HG02840 (cell line): Measurements from ENCODE around the gene PRRT1B.
"Not testable (repeated sequence)": the region's sequence is repeated elsewhere in the genome, so short reads cannot be mapped to it uniquely, and the experiment has no call there.

Experiments used
- ATAC-seq: cut with Tn5 transposase; IDR thresholded peaks from one replicate; pipeline ENCODE4 v1.9.1; 2021; ENCODE audit warnings: mild to moderate bottlenecking, moderate library complexity, moderate number of reproducible peaks; ENCODE audit not compliant: unreplicated experiment, low FRiP score

The PRRT1B gene

GRCh38 chr9:131545003-131545785 is at the start of gene PRRT1B:
Gene PRRT1B, plus strand, starts transcription at chr9:131545523. Its CDS starts 93 bp downstream, at chr9:131545616.
- ATAC-seq, result no peak

- no peak for ATAC-seq
Measured at GRCh38 chr9:131495785-131496184, 49.5 kb upstream of the PRRT1B start.

GRCh38 chr9:131496844-131497405 is 48.4 kb upstream of the PRRT1B start:
- no peak for ATAC-seq

GRCh38 chr9:131499254-131499767 is 46.0 kb upstream of the PRRT1B start:
- no peak for ATAC-seq

- ATAC-seq, result no peak
Measured at GRCh38 chr9:131500377-131500776, 44.9 kb upstream of the PRRT1B start.

GRCh38 chr9:131500939-131501541 is 44.3 kb upstream of the PRRT1B start:
- no peak for ATAC-seq

GRCh38 chr9:131502781-131503625 is 42.3 kb upstream of the PRRT1B start, which contains the start of gene POMT1:
Gene POMT1, plus strand, starts transcription at chr9:131502918. Its CDS starts 1,301 bp downstream, at chr9:131504219.
- peak; percentile 77 for ATAC-seq

- ATAC-seq, result no peak
Measured at GRCh38 chr9:131503626-131504465, 41.5 kb upstream of the PRRT1B start.

GRCh38 chr9:131505012-131505411 is 40.3 kb upstream of the PRRT1B start:
- no peak for ATAC-seq

GRCh38 chr9:131511416-131511815 is 33.9 kb upstream of the PRRT1B start:
- ATAC-seq, result no peak

GRCh38 chr9:131511880-131512279 is 33.4 kb upstream of the PRRT1B start:
- ATAC-seq, result no peak

- no peak for ATAC-seq
Measured at GRCh38 chr9:131513177-131513576, 32.1 kb upstream of the PRRT1B start.

GRCh38 chr9:131515559-131516031 is 29.7 kb upstream of the PRRT1B start:
- ATAC-seq, result not testable (repeated sequence)

- no peak for ATAC-seq
Measured at GRCh38 chr9:131516100-131516499, 29.2 kb upstream of the PRRT1B start.

GRCh38 chr9:131516930-131517329 is 28.4 kb upstream of the PRRT1B start:
- ATAC-seq, result no peak

GRCh38 chr9:131517761-131518190 is 27.5 kb upstream of the PRRT1B start:
- ATAC-seq, result no peak

GRCh38 chr9:131518553-131518952 is 26.8 kb upstream of the PRRT1B start:
- no peak for ATAC-seq

GRCh38 chr9:131520503-131520902 is 24.8 kb upstream of the PRRT1B start:
- ATAC-seq, result no peak

- ATAC-seq, result no peak
Measured at GRCh38 chr9:131521203-131521602, 24.1 kb upstream of the PRRT1B start.
